ENCODE measurements around the gene LMO7. TPM values are rescaled to one million over a fixed set of nuclear protein-coding genes. Genes with fewer than 3 reads are reported as not detected.

LMO7 gene
- 57.0 TPM for total RNA-seq

DNA sequence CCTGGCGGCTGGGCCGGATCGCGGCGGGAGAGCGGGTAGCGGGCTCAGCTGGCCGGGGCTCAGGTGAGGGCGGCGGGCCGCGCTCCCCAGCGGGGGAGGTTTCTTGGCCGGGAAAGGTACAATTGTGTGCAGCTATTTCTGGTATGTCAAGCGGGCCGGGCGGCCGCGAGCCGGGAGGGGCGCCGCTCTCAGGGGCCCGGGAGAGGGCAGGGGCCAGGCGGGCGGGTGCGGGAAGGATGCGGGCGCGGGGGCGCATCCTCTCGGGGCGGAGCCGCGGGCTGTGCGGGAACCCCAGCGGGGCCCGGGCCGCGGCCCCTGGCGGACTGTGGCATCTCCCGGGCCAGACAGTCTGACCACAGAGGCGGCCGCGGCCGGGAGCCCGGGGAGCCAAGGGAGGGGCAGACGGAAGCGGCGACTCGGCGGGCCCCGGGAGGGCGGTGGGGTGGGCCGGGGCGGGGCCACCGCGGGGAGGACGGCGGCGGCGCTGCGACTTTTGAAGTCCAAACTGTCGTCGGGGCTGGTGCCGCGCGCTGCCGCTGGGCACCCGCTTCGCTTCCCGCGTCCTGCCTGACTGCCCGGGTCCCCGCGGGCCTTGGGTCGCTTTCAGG lies at the start of gene LMO7:
Gene LMO7 (plus strand): TSS at position 503 of the 608 bp plus-strand sequence. CDS start 328 bp downstream, outside the sequence.
- peak; percentile 53 for DNase-seq (ENCODE audit: low spot score)

GRCh38 chr13:75587679-75588078 lies 48.5 kb upstream of the LMO7 start:
- DNase-seq (ENCODE audit: low spot score) = no peak

DNA sequence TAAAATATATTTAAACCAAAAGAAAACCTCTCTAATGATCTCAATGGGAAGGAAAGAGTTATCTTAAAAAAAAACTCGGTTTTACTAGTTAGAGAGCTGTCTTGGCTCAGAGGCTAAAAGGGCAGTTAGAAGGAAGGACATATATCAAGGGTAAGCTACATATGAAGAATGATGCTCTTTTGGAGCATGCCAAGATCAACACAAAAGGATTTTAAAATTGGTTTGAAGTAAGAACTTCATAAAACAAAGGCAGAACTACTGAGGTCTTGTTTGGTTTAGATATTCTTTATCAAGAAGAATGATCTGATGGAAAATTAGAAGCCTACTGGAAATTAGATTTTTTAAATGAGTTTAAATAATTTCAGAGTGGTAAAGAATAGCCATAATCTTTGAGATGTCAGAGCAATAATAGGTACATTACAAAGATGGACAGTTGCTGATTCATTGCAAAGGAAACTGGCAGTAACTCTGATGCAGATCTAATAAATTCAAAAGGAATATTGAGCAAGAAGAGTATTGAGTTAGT lies 39.4 kb upstream of the LMO7 start:
- DNase-seq (ENCODE audit: low spot score) = no peak

DNA sequence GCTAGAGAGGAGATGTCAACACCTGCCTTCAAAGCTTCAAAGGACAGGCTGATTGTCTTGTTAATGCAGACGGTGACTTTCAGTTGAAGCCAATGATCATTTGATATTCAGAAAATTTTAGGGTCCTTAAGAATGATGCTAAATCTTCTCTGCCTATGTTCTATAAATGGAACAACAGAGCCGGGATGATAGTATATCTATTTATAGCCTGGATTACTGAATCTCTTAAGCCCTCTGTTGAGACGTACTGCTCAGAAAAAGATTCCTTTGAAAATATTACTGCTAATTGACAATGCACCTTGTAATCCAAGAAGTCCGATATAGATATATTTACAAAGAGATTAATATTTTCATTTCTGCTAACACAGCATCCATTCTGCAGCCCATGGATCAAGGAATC lies 35.8 kb upstream of the LMO7 start:
- DNase-seq (ENCODE audit: low spot score) = no peak

- no peak for DNase-seq (ENCODE audit: low spot score)
These were observed 33.1 kb upstream of the LMO7 start for GRCh38 chr13:75603038-75603437.

- no peak for DNase-seq (ENCODE audit: low spot score)
These were observed 28.7 kb upstream of the LMO7 start for GRCh38 chr13:75607447-75607846.

GRCh38 chr13:75610466-75610865 lies 25.7 kb upstream of the LMO7 start:
- no peak for DNase-seq (ENCODE audit: low spot score)

GRCh38 chr13:75612354-75612753 lies 23.8 kb upstream of the LMO7 start:
- no peak for DNase-seq (ENCODE audit: low spot score)

DNA sequence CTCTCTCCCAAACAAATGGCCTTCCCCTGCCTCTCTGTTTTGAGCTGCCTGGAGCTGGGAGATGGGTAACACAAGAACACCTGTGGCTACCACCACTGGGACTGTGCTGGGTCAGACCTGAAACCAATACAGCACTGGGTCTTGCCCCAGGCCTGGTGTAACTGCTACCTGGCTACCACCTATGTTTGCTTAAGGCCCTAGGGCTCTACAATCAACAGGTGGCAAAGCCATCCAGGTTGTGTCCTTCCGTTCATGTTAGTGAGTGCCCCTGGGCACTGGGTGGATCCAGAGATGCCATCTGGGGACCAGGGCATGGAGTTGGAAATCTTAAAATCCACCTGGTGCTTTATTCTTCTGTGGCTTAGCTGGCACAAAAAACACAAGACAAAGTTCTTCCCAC lies 18.9 kb upstream of the LMO7 start:
- DNase-seq (ENCODE audit: low spot score) = no peak

GRCh38 chr13:75618308-75618707 lies 17.8 kb upstream of the LMO7 start:
- no peak for DNase-seq (ENCODE audit: low spot score)

GRCh38 chr13:75620020-75620419 lies 16.1 kb upstream of the LMO7 start:
- no peak for DNase-seq (ENCODE audit: low spot score)

DNA sequence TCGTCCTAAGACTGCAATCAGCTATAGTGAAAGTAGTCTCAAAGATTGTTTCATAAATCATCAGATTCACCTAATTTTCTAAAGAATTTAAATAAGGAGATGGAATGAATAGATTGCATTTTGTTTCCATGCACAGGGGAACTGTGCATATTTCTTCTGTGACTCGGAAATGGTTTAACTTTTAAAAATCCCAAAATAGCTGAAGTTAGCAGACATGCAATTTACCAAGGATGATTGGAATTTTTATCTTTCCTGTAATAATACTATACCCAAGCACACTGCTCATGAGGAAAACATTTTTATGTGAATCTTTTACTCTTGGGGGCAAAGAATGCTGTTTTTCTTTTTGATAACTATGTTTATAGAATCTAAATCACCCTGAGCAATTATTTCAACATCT lies 15.0 kb upstream of the LMO7 start:
- no peak for DNase-seq (ENCODE audit: low spot score)

GRCh38 chr13:75628801-75629200 lies 7.3 kb upstream of the LMO7 start:
- DNase-seq (ENCODE audit: low spot score) = no peak

DNA sequence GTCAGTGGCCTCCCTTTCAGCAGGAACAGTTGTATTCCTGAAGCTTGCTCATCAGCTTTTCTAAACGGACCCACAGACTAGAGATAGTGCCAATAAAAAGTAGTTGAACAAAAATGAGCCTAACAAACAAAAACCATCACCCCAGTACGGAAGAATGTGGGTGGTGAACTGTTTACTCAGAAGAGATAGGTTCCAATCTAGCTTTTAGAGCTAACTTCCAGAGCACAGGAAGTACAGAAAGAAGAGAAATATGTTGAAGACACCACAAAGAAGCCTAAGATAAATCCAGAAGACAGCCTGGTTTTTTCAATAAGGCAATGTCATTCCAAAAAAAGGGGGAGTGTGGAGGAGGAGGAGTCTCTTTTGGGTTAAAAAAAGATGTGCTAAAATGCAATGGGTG lies 2.8 kb upstream of the LMO7 start:
- no peak for DNase-seq (ENCODE audit: low spot score)

DNA sequence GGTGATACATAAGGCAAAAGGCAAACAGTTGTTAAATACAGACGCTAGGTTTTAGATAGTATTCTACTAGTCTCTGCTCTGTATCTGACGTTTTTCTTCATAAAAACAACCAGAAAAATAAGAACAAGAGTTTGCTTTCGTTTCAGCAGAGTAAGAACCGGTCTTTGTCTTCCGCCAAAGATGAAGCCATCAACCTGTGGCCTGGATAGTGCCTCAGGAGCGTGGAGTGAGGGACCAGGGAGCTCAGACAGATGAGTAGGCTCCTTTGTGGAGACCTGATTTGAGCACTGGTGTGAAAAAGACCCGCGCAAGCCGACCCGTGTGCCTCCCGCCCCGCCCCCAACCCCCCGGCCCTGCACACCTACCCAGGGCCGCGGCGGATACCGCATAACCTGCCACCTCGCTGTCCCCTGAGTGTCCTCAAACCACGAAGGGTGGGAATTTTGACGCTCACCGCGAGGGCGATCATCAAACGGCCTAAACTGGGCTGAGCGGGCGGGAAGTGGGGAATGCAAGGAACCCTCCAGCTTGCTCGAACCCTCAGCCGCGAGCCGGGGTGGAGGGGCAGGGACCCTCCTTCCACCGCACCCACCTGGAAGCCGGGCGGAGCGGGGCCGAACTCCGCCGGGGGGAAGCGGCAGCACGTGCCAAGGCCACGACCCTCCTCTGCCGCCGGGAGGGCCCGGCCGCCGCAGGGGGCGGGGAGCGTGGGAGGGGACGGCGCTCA lies 866 bp upstream of the LMO7 start:
- DNase-seq (ENCODE audit: low spot score) = no peak

- no peak for DNase-seq (ENCODE audit: low spot score)
These were observed 478 bp downstream of the LMO7 start for GRCh38 chr13:75636436-75637180.

DNA sequence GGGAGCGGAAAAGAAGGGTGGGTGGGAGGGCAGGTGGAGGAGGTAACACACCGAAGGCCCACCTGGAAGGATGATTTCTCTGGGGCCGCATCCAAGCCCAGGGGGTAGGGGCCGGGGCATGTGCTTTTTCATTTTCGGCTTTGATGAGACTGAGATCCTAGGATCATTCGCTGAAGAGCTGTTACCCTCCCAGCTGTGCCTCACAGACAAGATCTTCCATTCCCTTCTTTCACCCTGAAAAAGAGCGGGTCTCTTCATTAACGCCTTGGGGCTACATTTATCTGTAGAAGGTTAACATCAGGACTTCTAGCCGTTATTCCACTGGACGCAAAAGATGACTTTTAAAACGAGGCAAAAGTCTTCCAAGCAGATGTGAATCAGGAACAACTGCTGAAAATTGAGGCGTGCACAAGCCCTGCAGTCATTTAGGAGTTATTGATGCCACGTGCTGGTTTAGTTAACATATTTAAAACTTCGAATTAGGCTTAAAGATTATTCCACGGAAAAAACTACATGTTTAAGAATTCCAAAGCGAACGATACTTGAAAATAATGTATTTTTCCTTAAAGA lies 1.1 kb downstream of the LMO7 start:
- DNase-seq (ENCODE audit: low spot score) = no peak

DNA sequence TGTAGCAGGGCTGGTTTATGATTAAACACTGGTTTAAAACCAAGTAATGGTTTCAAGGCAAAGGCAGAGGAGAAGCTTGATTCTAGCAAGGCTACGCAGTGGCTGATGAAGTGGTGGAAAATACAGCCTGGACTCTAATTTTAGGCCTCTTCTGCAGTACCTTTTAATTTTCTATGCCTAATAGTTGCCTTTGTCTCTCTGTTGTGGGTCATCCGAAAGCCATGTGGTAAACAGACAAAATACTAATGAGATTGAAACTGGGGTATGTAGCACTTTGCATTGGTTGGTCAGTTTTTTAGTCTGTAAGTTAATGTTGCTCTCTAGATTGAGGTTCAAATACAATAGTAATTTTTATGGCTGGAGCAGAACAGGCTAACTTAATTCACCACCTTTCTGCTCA lies 3.3 kb downstream of the LMO7 start:
- no peak for DNase-seq (ENCODE audit: low spot score)

DNA sequence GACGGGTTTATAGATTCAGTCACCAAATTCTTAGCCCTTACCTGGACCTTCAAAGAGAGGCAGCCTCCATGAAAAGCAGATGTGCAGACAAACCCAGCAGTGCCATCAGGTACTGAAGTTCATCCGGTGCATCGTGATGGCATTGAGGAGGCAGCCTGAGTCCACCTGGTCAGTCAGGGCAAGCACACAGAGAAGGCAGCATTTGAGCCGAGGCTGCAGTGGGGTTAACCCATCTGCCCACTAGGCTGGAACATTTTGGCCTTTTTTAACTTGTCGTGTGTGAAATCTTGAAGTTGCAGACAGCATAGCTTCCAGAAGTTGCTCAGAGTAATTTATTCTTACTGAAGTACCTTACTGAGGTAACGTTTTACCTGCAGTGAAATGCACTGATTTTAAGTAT lies 4.9 kb downstream of the LMO7 start:
- DNase-seq (ENCODE audit: low spot score) = no peak

DNA sequence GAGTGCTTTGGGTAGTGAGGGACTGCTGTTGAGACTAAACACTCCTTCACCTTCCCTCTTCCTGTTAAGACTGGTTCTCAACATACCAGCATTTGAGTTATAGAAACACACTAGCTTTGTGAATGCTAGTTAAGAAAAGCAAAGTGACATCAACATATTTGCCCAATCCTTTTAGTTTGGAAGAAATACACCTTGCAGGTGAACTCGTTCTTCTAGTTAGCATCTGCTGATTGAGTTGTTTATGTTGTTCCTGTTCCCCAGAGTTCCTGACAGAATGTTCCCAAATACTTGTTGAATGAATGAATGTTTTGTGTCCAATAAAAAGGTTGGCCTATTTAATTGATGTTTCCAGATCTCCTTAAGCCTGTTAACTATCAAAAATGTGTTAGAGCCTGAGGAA lies 7.1 kb downstream of the LMO7 start:
- DNase-seq (ENCODE audit: low spot score) = no peak

GRCh38 chr13:75643693-75644092 lies 7.6 kb downstream of the LMO7 start:
- DNase-seq (ENCODE audit: low spot score) = no peak

GRCh38 chr13:75645141-75645540 lies 9.0 kb downstream of the LMO7 start:
- no peak for DNase-seq (ENCODE audit: low spot score)
